T-helper 17 cell (primary cell): ENCODE results near the gene CCR7. TPM values are rescaled to one million over a fixed set of nuclear protein-coding genes. Genes with fewer than 3 reads are reported as not detected.
"Not testable (repeated sequence)": the region's sequence is repeated elsewhere in the genome, so short reads cannot be mapped to it uniquely, and the experiment has no call there.

Experiments used
- ATAC-seq: fragments of 150-1000 bp; cut with Tn5 transposase; 2 replicates; pipeline ENCODE4 v1.10.0; 2021; ENCODE audit warnings: mild to moderate bottlenecking, moderate library complexity
- DNase-seq, 3 donors: peaks; one replicate each; pipeline versions ENCODE4 v3.0.0 to v3.0.0-alpha.2; 2020 to 2021
- H3K9me3 ChIP-seq: one replicate; pipeline ENCODE4 v1.7.0; 2013; ENCODE audit warnings: low read length, mild to moderate bottlenecking; ENCODE audit not compliant: control insufficient read depth, poor library complexity, severe bottlenecking
- H3K27ac Mint-ChIP-seq: one replicate; pipeline ENCODE4 v1.8.0; 2022; ENCODE audit warnings: mild to moderate bottlenecking, moderate library complexity, mixed read lengths
- H3K27me3 Mint-ChIP-seq: one replicate; pipeline ENCODE4 v1.8.0; 2022; ENCODE audit warnings: mixed read lengths
- H3K36me3 Mint-ChIP-seq: one replicate; pipeline ENCODE4 v1.8.0; 2022; ENCODE audit warnings: low read depth, mixed read lengths
- H3K4me1 Mint-ChIP-seq: one replicate; pipeline ENCODE4 v1.8.0; 2022; ENCODE audit warnings: mild to moderate bottlenecking, mixed read lengths
- H3K4me3 Mint-ChIP-seq: one replicate; pipeline ENCODE4 v1.8.0; 2022; ENCODE audit warnings: mild to moderate bottlenecking, moderate library complexity, mixed read lengths
- total RNA-seq, 4 donors: library from RNA in 2 of 4; stranded (reverse) in 2 of 4; gene quantifications; one replicate each; pipeline ENCODE4 v1.2.3 and lab custom pipeline; 2022 to 2026

Gene CCR7
- total RNA-seq, 2 donors from 2014 or later: 165 to 182 TPM

DNA sequence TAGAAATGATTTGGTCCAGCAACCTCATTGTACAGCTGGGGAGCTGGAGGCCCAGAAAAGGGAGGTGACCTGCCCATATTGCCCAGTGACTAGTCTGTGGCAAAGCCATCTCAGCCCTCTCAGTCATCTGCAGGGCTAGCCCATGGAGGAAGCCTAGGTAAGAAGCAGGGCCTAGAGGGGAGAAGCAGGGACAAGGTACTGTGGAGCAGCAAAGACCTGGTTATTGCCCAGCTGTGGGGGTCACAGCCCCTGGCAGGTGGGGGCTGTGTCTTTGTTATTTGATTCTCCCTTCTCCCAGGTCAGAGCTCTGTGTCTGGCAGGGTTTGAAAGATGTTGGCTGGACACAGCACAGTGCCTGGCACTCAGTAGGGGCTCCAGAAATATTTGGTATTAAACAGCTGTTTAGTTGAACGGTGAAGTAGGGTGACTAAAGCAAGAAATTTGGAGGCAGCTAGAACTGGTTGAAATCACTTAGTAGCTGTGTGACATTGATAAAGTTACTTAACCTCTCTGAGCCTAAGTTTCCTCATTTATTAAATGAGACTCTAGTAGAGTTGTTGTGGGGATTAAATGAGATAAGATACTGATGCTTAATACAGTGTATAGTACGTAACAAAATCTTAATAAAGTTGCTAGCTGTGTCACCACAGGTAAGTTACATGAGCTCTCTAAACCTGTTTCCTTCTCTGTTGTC lies 17.3 kb downstream of the CCR7 start:
- H3K9me3 ChIP-seq: no peaks in the 10 kb centered on the region
- Mint-ChIP-seq H3K4me3 (peak overlapping the region; percentile 83), H3K4me1 (peaks cover 65% of the 10 kb centered on the region), H3K27ac (peak overlapping the region; percentile 100), H3K27me3 (no peaks in the 10 kb centered on the region), H3K36me3 (no peaks in the 10 kb centered on the region)
- ATAC-seq: peak; percentile 18
- no peak for DNase-seq

DNA sequence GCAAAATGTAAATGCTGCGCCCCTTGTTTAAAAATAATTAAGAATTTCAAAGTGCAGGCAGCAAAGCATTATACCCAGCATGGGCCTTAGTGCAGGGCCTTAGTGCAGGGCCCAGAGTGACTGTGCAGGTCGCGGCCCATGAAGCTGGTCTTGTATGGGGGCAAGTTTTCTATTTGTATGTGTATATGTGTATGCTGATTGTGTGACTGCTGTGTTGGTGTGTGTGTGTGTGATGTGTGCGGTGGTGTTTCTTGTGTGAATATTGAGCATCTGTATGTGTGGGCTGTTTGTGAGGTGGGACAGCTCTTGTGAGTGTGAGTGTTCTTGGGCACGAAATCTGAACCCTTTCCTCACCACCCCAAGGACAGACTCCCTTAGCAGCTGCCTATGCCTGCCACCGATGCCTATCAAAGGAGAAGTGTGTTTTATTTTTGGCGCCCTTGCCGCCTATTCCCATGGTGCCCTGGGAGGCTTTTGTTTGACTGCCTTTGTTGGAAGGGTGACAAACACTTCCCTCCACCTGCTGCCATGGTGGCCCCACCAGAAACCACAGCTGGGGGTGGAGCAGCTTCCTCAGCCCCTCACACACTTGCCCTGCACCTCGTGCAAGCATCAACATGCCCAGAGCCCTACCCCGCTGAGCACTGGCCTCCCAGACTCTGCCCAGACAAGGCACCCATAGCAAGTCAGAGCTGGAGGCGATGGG lies 18.0 kb downstream of the CCR7 start:
- H3K27me3 Mint-ChIP-seq: no peaks in the 10 kb centered on the region
- peak overlapping the region; percentile 100 for H3K27ac Mint-ChIP-seq
- no peaks in the 10 kb centered on the region for H3K36me3 Mint-ChIP-seq
- H3K4me3 Mint-ChIP-seq: peak overlapping the region; percentile 83
- H3K9me3 ChIP-seq: no peaks in the 10 kb centered on the region
- H3K4me1 Mint-ChIP-seq: peaks cover 63% of the 10 kb centered on the region
- ATAC-seq: peak; percentile 56
- DNase-seq: no peak

DNA sequence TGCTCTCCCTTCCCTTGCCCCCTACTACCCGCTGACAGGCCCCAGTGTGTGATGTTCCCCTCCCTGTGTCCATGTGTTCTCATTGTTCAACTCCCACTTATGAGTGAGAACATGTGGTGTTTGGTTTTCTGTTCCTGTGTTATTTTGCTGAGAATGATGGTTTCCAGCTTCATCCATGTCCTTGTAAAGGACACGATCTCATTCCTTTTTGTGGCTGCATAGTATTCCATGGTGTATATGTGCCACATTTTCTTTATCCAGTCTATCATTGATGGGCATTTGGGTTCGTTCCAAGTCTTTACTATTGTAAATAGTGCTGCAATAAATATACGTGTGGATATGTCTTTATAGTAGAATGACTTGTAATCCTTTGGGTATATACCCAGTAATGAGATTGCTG lies 18.8 kb downstream of the CCR7 start:
- not testable (repeated sequence) for H3K9me3 ChIP-seq, H3K27me3 Mint-ChIP-seq, H3K36me3 Mint-ChIP-seq, DNase-seq, ATAC-seq
- Mint-ChIP-seq H3K27ac (peak overlapping the region; percentile 100), H3K4me3 (peak overlapping the region; percentile 15), H3K4me1 (peaks cover 63% of the 10 kb centered on the region)

DNA sequence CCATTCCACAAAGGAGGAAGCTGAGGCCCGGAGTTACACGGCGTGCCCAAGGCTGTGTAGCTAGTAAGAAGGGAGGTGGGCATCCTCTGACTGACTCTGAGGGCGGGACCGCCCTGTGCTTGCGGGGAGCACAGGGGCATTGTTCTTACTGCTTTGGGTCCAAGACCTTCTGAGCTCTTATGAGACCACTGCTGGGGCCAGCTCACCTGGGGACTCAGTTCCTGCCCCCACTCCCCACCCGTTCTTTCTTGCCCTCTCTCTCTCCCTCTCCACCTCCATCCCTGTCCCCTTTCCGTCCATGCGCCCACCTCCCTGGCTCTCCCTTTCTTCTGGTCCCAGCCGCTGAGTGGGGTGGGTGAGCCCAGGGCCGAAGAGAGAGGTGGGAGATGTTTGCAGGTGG lies 19.6 kb downstream of the CCR7 start:
- H3K4me3 Mint-ChIP-seq: peak overlapping the region; percentile 63
- peak overlapping the region; percentile 51 for H3K27ac Mint-ChIP-seq
- ATAC-seq (no peak), DNase-seq (no peak)
- H3K4me1 Mint-ChIP-seq: peaks cover 65% of the 10 kb centered on the region
- H3K36me3 Mint-ChIP-seq: no peaks in the 10 kb centered on the region
- no peaks in the 10 kb centered on the region for H3K27me3 Mint-ChIP-seq
- H3K9me3 ChIP-seq: no peaks in the 10 kb centered on the region

DNA sequence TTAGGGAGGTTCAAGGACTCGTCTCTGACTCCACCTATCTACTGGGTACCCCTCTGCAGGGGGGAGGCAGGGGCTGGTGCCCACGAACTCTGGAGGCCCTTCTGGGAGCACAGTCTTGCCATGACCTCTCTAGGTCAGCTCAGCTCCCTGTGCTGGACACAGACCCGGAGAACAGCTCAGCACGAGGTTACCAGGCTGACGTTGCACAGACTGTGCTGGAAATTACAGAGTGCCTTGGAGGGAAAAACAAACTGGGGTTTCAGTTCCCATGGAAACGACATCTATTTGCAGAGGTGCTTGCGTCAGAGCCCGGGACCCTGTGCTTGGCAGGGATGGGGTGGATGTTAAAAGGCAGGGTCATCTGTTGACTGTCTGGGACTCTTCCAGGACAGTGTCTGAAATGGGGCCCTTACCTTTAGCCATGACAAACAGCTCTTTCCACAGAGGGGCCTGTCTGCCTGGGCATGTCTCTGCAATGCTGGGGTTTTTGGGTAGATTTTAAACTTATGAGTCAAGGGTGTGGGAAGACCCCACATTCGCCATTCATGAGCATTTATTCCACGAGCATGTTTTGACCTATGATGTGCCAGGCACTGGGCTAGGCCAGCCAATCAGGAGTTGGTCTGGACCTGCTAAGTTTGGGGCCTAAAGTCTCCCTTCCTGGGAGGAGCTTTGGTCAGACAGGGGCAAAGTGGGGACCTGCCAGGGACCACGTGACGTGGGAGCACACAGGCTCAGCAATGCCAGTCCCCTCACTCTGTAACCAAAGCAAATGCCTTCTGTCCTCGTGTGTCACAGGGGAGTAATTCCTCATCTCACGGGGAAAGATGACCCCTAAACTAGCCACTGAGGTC lies 22.5 kb downstream of the CCR7 start:
- ATAC-seq (peak; percentile 16), DNase-seq (peak in 1 of 3 donors; percentile 35)
- Mint-ChIP-seq H3K4me1 (peaks cover 63% of the 10 kb centered on the region), H3K36me3 (no peaks in the 10 kb centered on the region), H3K27ac (peak overlapping the region; percentile 99), H3K27me3 (no peaks in the 10 kb centered on the region), H3K4me3 (peak overlapping the region; percentile 90)
- H3K9me3 ChIP-seq: no peaks in the 10 kb centered on the region

DNA sequence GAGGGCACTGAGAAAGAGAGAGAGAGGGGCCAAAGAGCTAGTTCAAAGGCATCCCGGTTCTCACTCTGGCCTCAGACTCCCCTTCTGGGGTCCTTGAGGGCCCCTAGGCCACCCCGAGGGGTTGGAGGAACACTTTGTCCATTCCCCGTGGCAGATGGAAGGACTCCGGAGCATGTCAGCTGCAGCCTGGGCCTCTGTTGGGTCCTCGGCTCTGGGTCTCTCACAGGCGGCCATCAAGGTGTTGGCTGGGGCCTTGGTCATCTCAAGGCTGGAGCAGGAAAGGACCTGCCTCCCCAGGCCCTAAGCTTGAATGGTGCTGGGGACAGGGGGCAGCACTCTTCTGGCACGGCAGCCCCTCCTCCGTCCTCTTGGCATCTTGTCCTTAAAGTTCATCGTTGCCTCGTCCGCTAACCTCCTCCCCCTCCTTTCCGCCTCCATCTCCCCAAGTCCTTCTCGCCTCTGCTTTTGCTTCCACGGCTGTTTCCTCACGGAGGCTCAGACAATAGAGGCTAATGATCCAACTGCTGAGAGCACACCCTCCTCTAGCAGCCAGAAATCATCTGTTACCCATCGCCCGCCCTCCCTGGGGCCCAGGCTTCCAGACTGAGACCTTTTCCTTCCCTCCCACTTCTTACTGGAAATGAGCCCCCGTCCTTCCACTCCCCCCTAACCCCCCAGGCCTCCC lies 23.3 kb downstream of the CCR7 start:
- no peaks in the 10 kb centered on the region for H3K9me3 ChIP-seq
- H3K27me3 Mint-ChIP-seq: no peaks in the 10 kb centered on the region
- ATAC-seq (no peak), DNase-seq (no peak)
- peak overlapping the region; percentile 99 for H3K27ac Mint-ChIP-seq
- peaks cover 62% of the 10 kb centered on the region for H3K4me1 Mint-ChIP-seq
- H3K4me3 Mint-ChIP-seq: peak overlapping the region; percentile 90
- no peaks in the 10 kb centered on the region for H3K36me3 Mint-ChIP-seq

DNA sequence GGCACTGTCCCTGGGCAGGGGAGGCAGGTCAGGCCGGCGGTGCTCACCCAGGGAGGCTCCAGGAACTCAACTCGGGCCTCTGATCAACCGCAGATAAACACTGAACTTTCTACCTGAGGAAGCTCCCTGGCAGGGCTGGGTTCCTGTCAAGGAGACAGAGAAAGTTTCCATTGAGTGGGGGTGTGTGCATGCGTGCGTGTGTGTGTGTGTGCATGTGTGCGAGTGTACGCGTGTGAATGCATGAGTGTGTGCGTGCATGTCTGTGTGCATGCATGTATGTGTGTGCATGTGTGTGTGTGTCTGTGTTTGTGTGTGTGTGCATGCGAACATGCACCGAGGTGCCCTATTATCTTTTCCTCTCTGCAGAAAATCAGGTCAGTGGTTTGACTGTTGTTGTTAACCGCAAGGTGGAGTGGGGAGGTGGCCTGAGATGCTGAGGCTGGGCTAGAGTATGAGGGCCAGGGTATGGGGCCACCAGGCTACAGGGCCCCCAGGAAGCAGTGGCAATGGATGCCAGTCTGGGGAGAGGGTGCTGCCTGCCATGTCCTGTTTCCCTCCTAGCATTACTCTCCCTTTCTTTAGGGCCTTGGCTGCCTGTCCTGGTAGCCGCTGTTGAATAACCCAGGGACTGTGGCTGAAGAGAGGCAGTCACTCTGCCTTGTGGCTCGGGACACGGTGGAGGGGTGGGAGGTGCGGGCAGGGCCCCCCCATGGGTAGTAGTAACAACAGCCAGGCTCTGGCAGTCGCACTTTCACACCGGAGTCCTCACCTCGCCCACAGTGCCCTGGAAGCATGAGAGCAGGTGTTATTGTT lies 24.0 kb downstream of the CCR7 start:
- H3K4me1 Mint-ChIP-seq: peaks cover 63% of the 10 kb centered on the region
- DNase-seq (peak; percentile 56 to 72 (median 57)), ATAC-seq (peak; percentile 74)
- no peaks in the 10 kb centered on the region for H3K27me3 Mint-ChIP-seq
- no peaks in the 10 kb centered on the region for H3K9me3 ChIP-seq
- H3K27ac Mint-ChIP-seq: peak overlapping the region; percentile 99
- H3K4me3 Mint-ChIP-seq: peak overlapping the region; percentile 90
- H3K36me3 Mint-ChIP-seq: no peaks in the 10 kb centered on the region

DNA sequence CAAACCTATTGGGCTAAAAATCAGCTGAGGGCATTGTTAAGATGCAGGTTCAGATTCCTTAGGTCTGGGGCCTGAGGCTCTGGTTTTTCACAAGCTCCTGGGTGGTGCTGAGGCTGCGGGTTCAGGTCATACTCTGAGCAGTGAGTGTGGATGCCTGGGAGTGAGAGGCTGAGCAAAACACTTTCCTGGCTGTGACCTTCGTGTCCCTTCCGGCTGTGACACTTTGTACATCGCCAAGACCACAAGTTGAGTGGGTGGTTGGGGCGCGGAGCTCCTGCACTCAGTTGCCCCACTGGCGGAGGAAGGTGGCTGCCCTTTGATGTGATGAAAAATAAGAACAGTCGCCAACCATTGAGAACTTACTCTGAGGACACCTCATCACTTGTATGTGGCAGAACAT lies 24.8 kb downstream of the CCR7 start:
- H3K4me1 Mint-ChIP-seq: peaks cover 68% of the 10 kb centered on the region
- H3K36me3 Mint-ChIP-seq: no peaks in the 10 kb centered on the region
- H3K27me3 Mint-ChIP-seq: no peaks in the 10 kb centered on the region
- no peaks in the 10 kb centered on the region for H3K9me3 ChIP-seq
- peak overlapping the region; percentile 90 for H3K4me3 Mint-ChIP-seq
- DNase-seq: no peak
- peak overlapping the region; percentile 99 for H3K27ac Mint-ChIP-seq
- peak; percentile 32 for ATAC-seq

DNA sequence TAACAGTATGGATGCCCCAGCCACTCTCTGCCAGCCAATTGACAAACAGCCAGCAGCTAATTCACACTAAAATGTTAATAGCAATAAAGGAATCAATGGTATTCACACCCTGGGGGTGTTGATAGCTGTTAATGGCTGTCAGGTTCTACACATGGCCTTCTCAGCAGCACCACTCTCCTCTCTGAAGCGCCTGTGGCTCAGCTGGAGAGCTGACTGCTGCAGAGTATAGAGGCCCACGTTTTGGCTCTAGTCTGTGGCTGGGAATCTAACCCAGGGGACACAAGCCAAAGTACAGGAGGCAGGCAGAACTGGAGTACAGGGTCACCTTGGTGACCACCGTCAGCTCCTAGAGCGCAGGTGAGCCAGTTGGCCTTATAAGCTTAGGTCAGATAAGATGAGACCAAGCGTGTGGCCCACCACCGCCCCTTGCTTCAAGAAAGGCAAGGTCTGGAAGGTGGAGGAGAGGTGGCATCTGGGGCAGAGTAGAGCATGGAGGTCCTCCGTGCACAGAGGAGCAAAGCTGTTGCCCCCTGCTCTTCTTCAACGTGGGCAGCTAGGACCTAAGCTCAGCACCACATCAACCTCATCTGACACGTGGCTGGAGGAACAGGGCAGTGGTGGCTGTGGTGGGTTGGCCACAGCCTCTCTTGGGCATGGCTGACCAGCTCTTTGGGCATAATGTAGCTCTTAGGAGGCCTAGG lies 25.4 kb downstream of the CCR7 start:
- no peak for DNase-seq
- peak overlapping the region; percentile 99 for H3K27ac Mint-ChIP-seq
- no peak for ATAC-seq
- H3K4me3 Mint-ChIP-seq: peak overlapping the region; percentile 90
- H3K9me3 ChIP-seq: no peaks in the 10 kb centered on the region
- no peaks in the 10 kb centered on the region for H3K36me3 Mint-ChIP-seq
- peaks cover 65% of the 10 kb centered on the region for H3K4me1 Mint-ChIP-seq
- H3K27me3 Mint-ChIP-seq: no peaks in the 10 kb centered on the region

DNA sequence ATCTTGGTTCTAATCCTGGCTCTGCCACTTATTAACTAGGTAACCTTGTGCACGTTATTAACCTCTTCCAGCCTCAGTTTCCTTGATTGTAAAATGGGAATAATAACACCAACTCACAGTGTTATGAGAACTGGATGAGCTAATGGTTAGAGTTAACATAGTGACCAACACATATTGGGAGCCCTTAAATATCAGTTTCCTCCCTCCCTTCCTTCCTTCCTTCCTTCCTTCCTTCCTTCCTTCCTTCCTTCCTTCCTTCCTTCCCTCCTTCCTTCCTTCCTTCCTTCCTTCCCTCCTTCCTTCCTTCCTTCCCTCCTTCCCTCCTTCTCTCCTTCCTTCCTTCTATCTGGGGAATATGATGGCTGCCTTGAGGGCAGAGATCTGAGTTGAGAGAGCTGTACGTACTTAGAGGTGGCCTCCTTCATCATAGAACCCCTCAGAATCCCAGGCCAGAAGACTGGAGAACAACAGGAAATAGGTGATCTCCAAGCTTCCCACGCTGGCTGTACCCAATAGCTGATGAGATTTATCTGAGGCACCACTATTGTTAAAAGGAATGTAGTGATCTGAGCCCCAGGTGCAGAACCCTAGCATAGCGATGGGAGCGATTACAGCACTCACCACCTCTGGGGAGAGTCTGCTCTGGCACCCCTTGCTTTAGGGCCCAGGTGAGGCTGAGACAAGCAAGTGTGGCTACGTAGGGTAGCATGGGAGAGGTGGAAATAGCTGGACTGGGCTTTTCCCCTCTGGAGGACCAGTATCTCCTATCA lies 26.2 kb downstream of the CCR7 start:
- no peak for ATAC-seq
- Mint-ChIP-seq H3K27ac (peak overlapping the region; percentile 99), H3K4me1 (peaks cover 67% of the 10 kb centered on the region), H3K4me3 (peak overlapping the region; percentile 90), H3K36me3 (no peaks in the 10 kb centered on the region), H3K27me3 (no peaks in the 10 kb centered on the region)
- DNase-seq: no peak
- H3K9me3 ChIP-seq: no peaks in the 10 kb centered on the region
